GM12875 (cell line): Measurements from ENCODE around the gene MAPK8IP3.

ENCODE experiments used
- H3K4me3 ChIP-seq: one replicate; pipeline ENCODE4 v1.5.1; 2011; ENCODE audit warnings: low read depth, low read length, control low read depth
- CTCF ChIP-seq: IDR thresholded peaks from 2 replicates; pipeline ENCODE4 v1.5.1; 2011; ENCODE audit warnings: low read depth, mild to moderate bottlenecking, control low read depth, inconsistent platforms, low read length, moderate library complexity, borderline replicate concordance; ENCODE audit not compliant: insufficient read depth

Gene MAPK8IP3

GRCh38 chr16:1764971-1765370 is 59.0 kb downstream of the MAPK8IP3 start:
- TF ChIP-seq CTCF = no peak
- no peak overlapping the region for H3K4me3 ChIP-seq

- H3K4me3 ChIP-seq = no peak overlapping the region
Observed at GRCh38 chr16:1765826-1766225, 59.8 kb downstream of the MAPK8IP3 start.

GRCh38 chr16:1766231-1766630 is 60.2 kb downstream of the MAPK8IP3 start:
- no peak overlapping the region for H3K4me3 ChIP-seq
- no peak for TF ChIP-seq CTCF

More at GRCh38 chr16:1765826-1766225, 59.8 kb downstream of the MAPK8IP3 start:
- no peak for TF ChIP-seq CTCF

- no peak for TF ChIP-seq CTCF
Observed at GRCh38 chr16:1766701-1767100, 60.7 kb downstream of the MAPK8IP3 start.

GRCh38 chr16:1767116-1767994 is 61.4 kb downstream of the MAPK8IP3 start:
- no peak for TF ChIP-seq CTCF
- no peak overlapping the region for H3K4me3 ChIP-seq

More at GRCh38 chr16:1766701-1767100, 60.7 kb downstream of the MAPK8IP3 start:
- no peak overlapping the region for H3K4me3 ChIP-seq

DNA sequence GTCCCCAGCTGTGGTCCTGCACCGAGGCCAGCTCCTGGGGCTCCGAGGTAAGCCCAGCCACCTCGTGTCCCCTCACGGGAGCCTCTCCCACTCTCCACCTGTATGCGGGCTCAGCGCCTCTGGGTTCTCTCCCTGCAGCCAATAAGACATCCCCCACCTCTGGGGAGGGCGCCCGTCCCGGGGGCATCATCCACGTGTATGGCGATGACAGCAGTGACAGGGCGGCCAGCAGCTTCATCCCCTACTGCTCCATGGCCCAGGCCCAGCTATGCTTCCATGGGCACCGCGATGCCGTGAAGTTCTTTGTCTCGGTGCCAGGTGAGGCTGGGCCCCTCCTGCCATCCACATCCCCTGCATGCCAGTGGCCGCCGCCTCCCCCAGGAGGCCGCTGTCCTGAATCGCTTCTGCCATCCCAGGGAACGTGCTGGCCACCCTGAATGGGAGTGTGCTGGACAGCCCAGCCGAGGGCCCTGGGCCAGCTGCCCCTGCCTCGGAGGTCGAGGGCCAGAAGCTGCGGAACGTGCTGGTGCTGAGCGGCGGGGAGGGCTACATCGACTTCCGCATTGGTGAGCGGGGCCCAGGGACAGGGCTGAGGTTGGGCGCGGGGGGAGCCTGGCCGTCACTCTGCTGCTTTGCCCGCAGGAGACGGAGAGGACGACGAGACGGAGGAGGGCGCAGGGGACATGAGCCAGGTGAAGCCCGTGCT is 62.2 kb downstream of the MAPK8IP3 start:
- TF ChIP-seq CTCF = no peak
- no peak overlapping the region for H3K4me3 ChIP-seq
